PFSK-1 (cell line): ENCODE measurements around the gene BANK1.

ENCODE experiments used
- FOXP2 ChIP-seq: optimal IDR thresholded peaks from 2 replicates; pipeline ENCODE3; 2011; ENCODE audit warnings: borderline replicate concordance, control low read depth, inconsistent platforms; ENCODE audit not compliant: insufficient read depth; ENCODE audit errors: extremely low read length, extremely low read depth
- POLR2AphosphoS5 ChIP-seq: IDR thresholded peaks from 2 replicates; pipeline ENCODE4 v1.6.1; 2012; ENCODE audit warnings: low read depth, mild to moderate bottlenecking, control low read depth, low read length, moderate library complexity
- SIN3A ChIP-seq: IDR thresholded peaks from 2 replicates; pipeline ENCODE4 v1.6.1; 2012; ENCODE audit warnings: mild to moderate bottlenecking, low read length, moderate library complexity, borderline replicate concordance; ENCODE audit not compliant: insufficient read depth
- TAF1 ChIP-seq: IDR thresholded peaks from 2 replicates; pipeline ENCODE4 v1.6.1; 2012; ENCODE audit warnings: low read length, control low read depth, borderline replicate concordance; ENCODE audit not compliant: insufficient read depth
- TF ChIP-seq, protein P1 (sequence below), 2 experiments: IDR thresholded peaks; 2 replicates each; pipeline versions ENCODE4 v1.6.1 to v1.8.0; 2011 to 2012; ENCODE audit warnings: low read depth in 2 of 2, low read length in 2 of 2, control low read depth in 1 of 2, inconsistent platforms in 1 of 2, mild to moderate bottlenecking in 1 of 2, moderate library complexity in 1 of 2; ENCODE audit not compliant: insufficient read depth in 1 of 2

BANK1 gene

DNA sequence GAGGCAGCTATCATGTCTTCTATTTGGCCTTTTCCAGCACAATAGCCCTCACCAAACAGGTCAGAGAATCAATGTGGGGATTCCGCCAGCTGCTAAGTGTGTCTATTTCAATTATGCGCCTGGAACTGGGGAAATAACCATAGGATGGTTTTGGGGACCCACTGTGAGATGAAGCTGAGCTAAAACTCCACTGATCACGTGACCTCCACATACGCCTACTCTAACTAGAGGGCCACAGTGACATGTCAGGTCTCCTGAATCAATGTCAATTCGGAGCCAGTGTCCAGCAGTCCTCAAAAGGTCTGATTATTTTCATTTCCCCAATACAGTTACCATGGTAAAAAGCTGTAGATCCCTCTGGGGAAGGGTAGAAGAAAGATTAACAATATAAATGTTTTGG is 10.2 kb upstream of the BANK1 start:
- TF ChIP-seq, protein P1, sequence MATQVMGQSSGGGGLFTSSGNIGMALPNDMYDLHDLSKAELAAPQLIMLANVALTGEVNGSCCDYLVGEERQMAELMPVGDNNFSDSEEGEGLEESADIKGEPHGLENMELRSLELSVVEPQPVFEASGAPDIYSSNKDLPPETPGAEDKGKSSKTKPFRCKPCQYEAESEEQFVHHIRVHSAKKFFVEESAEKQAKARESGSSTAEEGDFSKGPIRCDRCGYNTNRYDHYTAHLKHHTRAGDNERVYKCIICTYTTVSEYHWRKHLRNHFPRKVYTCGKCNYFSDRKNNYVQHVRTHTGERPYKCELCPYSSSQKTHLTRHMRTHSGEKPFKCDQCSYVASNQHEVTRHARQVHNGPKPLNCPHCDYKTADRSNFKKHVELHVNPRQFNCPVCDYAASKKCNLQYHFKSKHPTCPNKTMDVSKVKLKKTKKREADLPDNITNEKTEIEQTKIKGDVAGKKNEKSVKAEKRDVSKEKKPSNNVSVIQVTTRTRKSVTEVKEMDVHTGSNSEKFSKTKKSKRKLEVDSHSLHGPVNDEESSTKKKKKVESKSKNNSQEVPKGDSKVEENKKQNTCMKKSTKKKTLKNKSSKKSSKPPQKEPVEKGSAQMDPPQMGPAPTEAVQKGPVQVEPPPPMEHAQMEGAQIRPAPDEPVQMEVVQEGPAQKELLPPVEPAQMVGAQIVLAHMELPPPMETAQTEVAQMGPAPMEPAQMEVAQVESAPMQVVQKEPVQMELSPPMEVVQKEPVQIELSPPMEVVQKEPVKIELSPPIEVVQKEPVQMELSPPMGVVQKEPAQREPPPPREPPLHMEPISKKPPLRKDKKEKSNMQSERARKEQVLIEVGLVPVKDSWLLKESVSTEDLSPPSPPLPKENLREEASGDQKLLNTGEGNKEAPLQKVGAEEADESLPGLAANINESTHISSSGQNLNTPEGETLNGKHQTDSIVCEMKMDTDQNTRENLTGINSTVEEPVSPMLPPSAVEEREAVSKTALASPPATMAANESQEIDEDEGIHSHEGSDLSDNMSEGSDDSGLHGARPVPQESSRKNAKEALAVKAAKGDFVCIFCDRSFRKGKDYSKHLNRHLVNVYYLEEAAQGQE (IDR thresholded peaks at IDR 0.05; ENCODE audit: insufficient read depth in 1 of 2, low read depth in 2 of 2, low read length in 2 of 2), result no peak
- TF ChIP-seq POLR2AphosphoS5 (no peak), TAF1 (no peak), SIN3A (no peak), FOXP2 (no peak)

DNA sequence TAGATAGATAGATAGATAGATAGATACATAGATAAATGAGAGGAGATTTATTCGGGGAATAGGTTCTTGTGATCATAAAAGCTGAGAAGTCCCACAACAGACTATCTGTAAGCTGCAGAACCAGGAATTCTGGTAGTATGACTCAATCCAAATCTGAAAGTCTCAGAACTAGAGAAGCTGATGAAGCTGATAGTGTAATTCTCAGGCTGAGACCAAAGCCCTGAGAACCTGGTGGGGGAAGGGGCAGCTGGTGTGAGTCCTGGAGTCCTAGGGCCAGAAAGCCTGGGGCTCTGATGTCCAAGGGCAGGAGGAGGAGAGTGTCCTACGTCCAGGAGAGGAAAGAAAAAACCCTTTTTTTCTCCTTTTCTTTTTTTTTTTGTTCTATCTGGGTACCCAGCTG is 8.0 kb upstream of the BANK1 start:
- TF ChIP-seq TAF1, result no peak
- TF ChIP-seq POLR2AphosphoS5, result no peak
- no peak for TF ChIP-seq FOXP2
- TF ChIP-seq, protein P1 (IDR thresholded peaks at IDR 0.05; ENCODE audit: insufficient read depth in 1 of 2, low read depth in 2 of 2, low read length in 2 of 2), result no peak
- no peak for TF ChIP-seq SIN3A

DNA sequence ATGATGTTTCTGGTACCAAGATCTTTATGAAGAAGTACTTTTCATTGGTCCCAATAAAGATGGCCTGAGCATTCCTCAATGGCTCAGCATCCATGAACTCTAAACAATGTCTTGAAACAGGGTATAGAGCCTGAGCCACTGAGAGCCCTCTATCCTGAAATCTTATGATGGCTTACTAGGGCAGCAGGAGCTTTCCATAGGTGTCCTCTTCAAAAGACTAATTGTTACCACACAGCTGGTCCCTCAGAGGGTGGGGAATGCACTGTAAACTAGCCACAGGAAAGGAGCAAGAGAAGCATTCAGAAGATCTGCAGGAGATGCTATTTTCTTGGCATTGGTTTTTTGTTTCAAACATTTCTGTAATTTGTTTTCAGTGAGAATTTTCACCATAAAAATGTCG is 5.6 kb upstream of the BANK1 start:
- TF ChIP-seq POLR2AphosphoS5 (no peak), FOXP2 (no peak), SIN3A (no peak), TAF1 (no peak)
- TF ChIP-seq, protein P1 (IDR thresholded peaks at IDR 0.05; ENCODE audit: insufficient read depth in 1 of 2, low read depth in 2 of 2, low read length in 2 of 2), result no peak

DNA sequence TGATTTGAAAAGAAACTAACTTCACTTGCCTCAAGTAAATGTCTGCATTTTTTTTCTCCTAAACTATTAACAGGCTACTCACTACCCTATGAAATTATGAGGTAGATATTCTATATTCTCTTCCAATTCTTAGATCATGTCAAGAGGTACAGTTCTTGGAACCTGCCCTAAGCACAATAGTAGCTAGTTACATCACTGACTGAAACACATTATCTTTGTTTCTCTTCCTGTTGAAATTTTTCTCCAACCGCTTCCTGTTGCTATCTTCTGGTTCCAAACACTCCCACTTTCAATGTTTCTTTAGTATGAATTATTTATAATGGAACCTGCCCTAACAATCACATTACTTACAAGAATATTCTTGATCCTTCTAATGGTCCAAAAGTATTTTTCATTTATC is 5.0 kb upstream of the BANK1 start:
- TF ChIP-seq POLR2AphosphoS5 (no peak), FOXP2 (no peak), TAF1 (no peak), SIN3A (no peak)
- TF ChIP-seq, protein P1 (IDR thresholded peaks at IDR 0.05; ENCODE audit: insufficient read depth in 1 of 2, low read depth in 2 of 2, low read length in 2 of 2), result no peak

DNA sequence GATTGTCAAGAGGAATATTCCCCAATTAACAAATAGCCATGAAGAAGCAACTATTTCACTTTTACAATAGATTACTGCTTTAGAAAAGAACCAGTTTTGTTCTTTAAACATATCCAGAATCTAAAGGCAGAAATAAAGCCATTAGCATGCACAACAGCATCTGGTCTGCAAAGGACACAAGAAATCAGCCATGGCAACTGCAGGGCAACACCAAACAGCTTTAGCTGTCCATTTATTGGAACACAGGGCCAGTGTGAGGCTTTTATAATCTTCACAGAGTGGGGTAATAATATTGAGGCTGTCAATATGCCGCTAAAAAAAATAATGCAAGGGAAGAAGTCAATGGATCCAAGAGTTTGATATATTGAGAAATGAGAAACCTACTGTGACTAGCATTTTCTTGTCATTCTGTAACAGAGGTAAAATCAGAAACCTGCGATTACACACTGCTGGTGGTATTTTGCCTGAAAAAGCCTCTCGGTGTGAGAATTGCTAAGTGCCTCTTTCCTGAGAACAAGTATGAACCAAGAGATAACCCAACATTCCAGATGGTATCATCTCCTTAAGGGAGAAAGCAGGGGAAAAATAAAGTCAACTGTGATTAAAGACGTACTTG is 2.7 kb upstream of the BANK1 start:
- TF ChIP-seq POLR2AphosphoS5 (no peak), FOXP2 (no peak), TAF1 (no peak), SIN3A (no peak)
- TF ChIP-seq, protein P1 (IDR thresholded peaks at IDR 0.05; ENCODE audit: insufficient read depth in 1 of 2, low read depth in 2 of 2, low read length in 2 of 2), result no peak
